Renal pelvis (tissue), 12 donors: ENCODE measurements around the gene OSBPL6. TPM values are rescaled to one million over a fixed set of nuclear protein-coding genes. Genes with fewer than 3 reads are reported as not detected.
A peak's percentile ranks its signal among the peaks of the same experiment; 100 is the strongest.
"Not testable (repeated sequence)": the region's sequence is repeated elsewhere in the genome, so short reads cannot be mapped to it uniquely, and the experiment has no call there.

Experiments used
- DNase-seq: peaks from one replicate; pipeline ENCODE4 v3.0.0-alpha.2; 2013
- long read RNA-seq, 16 experiments: transcript quantifications; one replicate each; lab custom pipeline, GENCODE V29; 2026
- polyA plus RNA-seq, 3 donors: library from polyadenylated mRNA; unstranded; fragments of 120-200 nt; gene quantifications; one replicate each; pipeline ENCODE4 v1.2.1, GENCODE V29; 2013; ENCODE audit not compliant: insufficient read length in 3 of 3

The OSBPL6 gene
- 1 to 10 TPM; 6.0 to 6.9 (median 6.5) TPM for polyA plus RNA-seq
- long read RNA-seq, donor 1, full-length matches to known transcripts = 1 of 1 reads
- long read RNA-seq, donor 1, partial matches to known transcripts = 0 of 1 reads
- long read RNA-seq, donor 1, other reads (novel, unspliced or antisense) = 0 of 1 reads
- long read RNA-seq, donor 2, partial matches to known transcripts = 0 of 2 reads
- long read RNA-seq, donor 2, other reads (novel, unspliced or antisense) = 0 of 2 reads
- long read RNA-seq, donor 3 = 0 reads
- long read RNA-seq, donor 4 = 0 reads
- long read RNA-seq, donor 5 = 0 reads
- long read RNA-seq, donor 6, partial matches to known transcripts = 0 of 1 reads
- long read RNA-seq, donor 6, other reads (novel, unspliced or antisense) = 0 of 1 reads
- long read RNA-seq, donor 7 = 0 reads
- long read RNA-seq, donor 8 = 0 reads
- long read RNA-seq, donor 9, partial matches to known transcripts = 0 of 1 reads
- long read RNA-seq, donor 9, other reads (novel, unspliced or antisense) = 0 of 1 reads
- long read RNA-seq, donor 10 = 0 reads
- long read RNA-seq, donor 11 = 0 reads
- long read RNA-seq, donor 12 = 0 reads
- long read RNA-seq, donor 13 = 0 reads
- long read RNA-seq, donor 14 = 0 reads
- long read RNA-seq, donor 15, partial matches to known transcripts = 0 of 1 reads
- long read RNA-seq, donor 15, other reads (novel, unspliced or antisense) = 0 of 1 reads
- long read RNA-seq, donor 16 = 0 reads

GRCh38 chr2:178193823-178194599 is at the start of gene OSBPL6:
Gene OSBPL6, plus strand, starts transcription at chr2:178194512. Its CDS starts 111,673 bp downstream, at chr2:178306185.
- DNase-seq = peak; percentile 87

DNA sequence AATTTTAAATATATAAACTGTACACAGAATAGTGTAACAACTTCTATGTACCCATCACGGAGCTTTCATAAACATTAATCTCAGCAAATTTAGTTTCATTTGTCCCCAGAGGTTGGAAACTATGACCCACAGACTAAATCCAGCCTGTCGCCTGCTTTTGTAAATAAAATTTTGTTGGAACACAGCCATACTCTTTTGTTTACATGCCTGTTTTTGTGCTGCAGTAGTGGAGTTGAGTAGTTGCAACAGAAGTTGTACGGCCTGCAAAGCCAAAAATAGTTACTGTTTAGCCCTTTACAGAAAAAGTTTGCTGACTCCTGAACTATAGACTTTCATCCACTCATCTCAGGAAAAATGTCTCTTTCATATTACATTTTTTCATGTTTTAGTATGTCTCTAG is 42.3 kb upstream of the OSBPL6 start:
- DNase-seq = peak; percentile 12

DNA sequence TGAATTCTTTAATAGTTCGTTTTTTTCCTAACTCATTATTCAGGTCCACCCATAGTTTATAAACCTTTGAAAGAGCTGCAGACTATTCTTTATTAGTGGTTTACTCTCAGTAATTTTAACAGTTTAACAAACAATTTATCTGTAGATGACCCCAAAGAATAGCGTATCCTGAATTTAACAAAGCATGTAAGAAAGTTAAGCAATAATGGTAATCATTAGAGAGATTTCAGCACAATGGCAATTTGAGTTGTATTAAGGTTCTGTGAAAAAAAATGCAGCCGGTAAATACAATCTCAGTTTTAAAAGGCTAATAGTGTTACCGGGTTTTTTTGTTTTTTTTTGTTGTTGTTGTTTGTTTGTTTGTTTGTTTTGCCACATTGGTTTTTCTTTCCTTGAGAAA is 41.8 kb upstream of the OSBPL6 start:
- no peak for DNase-seq

GRCh38 chr2:178152977-178153376 is 41.3 kb upstream of the OSBPL6 start:
- no peak for DNase-seq

GRCh38 chr2:178153878-178154277 is 40.4 kb upstream of the OSBPL6 start:
- not testable (repeated sequence) for DNase-seq

DNA sequence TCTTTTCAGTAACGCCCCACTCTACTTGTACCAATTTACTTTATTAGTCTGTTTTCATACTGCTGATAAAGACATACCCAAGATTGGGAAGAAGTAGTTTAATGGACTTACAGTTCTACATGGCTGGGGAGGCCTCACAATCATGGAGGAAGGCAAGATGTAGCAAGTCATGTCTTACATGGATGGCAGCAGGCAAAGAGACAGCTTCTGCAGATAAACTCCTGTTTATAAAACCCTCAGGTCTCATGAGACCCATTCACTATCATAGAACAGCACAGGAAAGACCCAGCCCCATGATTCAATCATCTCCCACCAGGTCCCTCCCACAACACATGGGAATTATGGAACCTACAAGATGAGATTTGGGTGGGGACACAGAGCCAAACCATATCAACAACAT is 38.8 kb upstream of the OSBPL6 start:
- no peak for DNase-seq

- no peak for DNase-seq
Observed at GRCh38 chr2:178157574-178157973, 36.7 kb upstream of the OSBPL6 start.

DNA sequence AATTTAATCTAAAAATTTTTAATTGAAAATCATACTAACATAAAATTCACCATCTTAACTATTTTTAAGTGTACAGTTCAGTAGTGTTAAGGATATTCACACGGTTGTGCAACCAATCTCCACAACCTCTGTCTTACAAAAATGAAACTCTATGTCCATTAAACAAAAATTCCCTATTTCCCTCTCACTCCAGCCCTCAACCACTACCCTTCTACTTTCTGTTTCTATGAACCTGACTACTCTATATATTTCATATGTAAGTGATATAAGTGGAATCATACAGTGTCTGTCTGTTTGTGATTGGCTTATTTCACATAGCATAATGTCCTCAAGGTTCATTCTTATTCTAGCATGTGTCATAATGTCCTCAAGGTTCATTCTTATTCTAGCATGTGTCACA is 34.3 kb upstream of the OSBPL6 start:
- DNase-seq = no peak

- no peak for DNase-seq
Observed at GRCh38 chr2:178160601-178161000, 33.7 kb upstream of the OSBPL6 start.

DNA sequence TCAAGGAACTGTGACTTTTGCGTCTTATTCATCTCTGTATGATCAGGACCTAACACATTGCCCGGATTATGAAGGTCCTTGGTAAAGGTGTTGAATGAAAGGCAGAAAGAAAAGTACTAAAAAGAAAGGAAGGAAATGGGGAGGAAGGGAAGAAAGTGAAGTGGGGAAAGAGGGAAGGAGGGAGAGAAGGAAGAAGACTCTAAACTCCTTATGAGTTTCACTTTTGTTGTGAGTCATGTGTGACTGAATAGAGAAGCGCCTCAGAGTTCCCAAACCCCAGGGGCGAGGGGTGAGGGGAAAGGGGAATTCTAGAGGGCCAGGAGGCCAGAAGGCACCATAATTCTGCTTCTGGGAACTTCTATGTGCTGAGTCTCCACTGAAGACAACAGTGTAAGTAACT is 30.9 kb upstream of the OSBPL6 start:
- no peak for DNase-seq

DNA sequence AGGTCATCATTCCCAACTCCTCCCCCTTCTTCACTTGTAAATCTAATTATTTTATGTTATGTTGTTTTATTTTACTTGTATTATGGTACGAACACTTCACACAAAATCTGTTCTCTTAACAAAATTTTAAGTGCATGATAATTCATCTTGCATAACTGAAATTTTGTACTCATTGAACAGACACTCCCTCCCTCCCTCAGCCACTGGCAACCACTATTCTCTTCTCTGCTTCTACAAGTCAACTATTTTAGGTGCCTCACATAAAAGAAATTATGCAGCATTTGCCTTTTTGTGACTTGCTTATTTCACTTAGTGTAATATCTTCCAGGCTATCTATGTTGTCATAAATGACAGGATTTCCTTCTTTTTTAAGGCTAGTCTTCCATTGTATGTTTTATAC is 30.4 kb upstream of the OSBPL6 start:
- no peak for DNase-seq

DNA sequence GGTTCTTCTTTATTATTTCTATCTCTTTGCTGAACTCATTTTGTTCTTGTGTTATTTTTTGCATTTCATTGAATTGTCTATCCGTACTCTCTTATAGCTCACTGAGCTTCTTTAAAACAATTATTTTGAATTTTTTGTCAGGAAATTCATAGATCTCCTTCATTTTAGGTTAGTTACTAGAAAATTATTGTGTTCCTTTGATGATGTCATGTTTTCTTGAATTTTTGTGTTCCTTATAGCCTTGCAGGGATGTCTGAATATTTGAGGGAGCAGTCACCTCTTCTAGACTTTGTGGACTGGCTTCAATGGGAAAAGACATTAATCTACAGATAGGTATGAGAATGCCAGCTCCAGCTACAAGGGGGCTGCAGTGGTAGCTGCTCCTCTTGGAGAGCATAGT is 20.7 kb upstream of the OSBPL6 start:
- no peak for DNase-seq

DNA sequence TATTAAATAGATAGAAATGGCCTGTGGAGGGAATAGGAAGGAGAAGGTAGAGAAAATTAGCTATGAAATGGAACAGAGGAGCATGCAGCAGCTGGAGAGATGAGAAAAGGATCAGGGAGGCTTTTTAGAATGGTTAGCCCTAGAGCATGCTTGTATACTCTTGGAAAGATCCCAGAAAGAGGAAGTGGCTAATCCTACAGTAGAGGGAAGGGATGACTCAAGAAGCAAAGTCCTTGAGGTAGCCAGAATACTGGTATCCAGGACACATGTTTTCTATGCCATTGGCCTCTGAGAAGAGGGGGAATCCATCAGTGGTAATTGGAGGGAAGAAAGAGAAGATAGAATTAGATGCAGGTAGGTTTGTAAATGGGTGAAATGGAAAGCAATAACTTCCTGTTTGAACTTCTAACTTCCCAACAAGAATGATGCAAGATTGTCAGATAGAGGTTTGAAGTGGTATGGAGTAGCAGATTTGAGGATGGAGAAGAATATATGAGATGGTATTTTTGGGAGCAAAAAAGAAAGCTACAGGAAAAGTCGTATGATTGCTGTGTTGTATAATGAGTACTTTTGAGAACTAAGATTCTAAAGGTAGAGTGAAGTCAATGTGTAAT is 17.1 kb upstream of the OSBPL6 start:
- no peak for DNase-seq

- DNase-seq = not testable (repeated sequence)
Observed at GRCh38 chr2:178180648-178181047, 13.7 kb upstream of the OSBPL6 start.

GRCh38 chr2:178187861-178188260 is 6.5 kb upstream of the OSBPL6 start:
- no peak for DNase-seq

GRCh38 chr2:178188466-178188865 is 5.8 kb upstream of the OSBPL6 start:
- no peak for DNase-seq

DNA sequence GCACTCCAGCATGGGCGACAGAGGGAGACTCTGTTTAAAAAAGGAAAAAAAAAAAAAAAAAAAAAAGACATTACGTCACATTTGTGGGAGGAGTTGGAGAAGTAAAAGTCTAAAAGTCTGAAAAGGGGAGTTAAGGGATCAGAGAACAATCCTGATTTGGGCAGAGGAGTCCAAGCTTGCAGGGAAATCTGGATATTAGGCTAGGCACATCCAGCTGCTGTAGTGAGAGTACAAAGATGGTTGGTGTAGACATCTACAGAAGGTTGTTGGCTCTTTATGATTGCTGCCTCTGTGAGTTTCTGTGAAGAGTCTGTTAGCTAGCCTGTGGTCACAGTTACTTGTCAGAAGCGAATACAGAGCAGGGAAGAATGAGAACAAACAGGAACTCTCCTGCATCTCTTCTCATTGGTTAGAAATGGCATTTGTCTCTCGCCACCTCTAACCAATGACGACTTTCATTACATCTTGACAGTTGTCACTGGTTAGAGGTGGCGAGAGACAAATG is 3.3 kb upstream of the OSBPL6 start:
- DNase-seq = no peak

GRCh38 chr2:178191511-178191910 is 2.8 kb upstream of the OSBPL6 start:
- no peak for DNase-seq

DNA sequence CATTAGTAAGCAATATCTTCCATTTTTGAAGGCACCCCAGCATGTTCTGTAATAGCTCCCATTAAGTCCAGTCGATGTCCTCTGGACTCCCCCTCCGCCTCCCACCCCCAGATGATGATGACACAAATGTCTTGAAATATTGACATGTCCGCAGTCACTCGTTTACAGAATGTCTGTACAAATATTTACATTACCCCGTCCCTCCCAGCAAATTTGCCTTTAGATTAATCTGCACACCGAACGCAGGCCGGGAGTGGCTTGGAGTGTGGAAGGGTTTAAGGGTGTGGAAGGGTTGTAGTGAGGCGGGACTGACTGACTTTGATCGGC is 853 bp upstream of the OSBPL6 start:
- peak; percentile 24 for DNase-seq

- peak; percentile 67 for DNase-seq
Observed at GRCh38 chr2:178194600-178195389, 483 bp downstream of the OSBPL6 start.
